Left ventricle myocardium superior (tissue), 1 donor: Measurements from ENCODE around the gene PIK3CG. TPM values are rescaled to one million over a fixed set of nuclear protein-coding genes. Genes with fewer than 3 reads are reported as not detected.
"Not testable (repeated sequence)": the region's sequence is repeated elsewhere in the genome, so short reads cannot be mapped to it uniquely, and the experiment has no call there.

Source experiments
- ATAC-seq: fragments of 200-7000 bp; cut with Tn5 transposase; one replicate; pipeline ENCODE4 v1.9.1; 2020; ENCODE audit warnings: mild to moderate bottlenecking, moderate library complexity
- DNase-seq: peaks from one replicate; pipeline ENCODE4 v3.0.0-alpha.2; 2020
- intact Hi-C: fragments of 100-400 bp; cut with micrococcal nuclease; formaldehyde crosslinking; loops from one replicate; pipeline ENCODE4 v1.11.0; 2022
- total RNA-seq: library from RNA; stranded (reverse); fragmentation: NEBNext Ultra II Directional; extraction: Animal tissue kit (Norgen Biotek cat#: 25700); gene quantifications from one replicate; pipeline ENCODE4 v1.2.1, GENCODE V29; 2021
- donor health status: DM: no; HTN: yes; CAD: no; lungs with severe emphysema.

The PIK3CG gene
- total RNA-seq, 1 donor from 2014 or later: 2.3 TPM

- intact Hi-C loops: no loop called here
- DNase-seq: no peak
- ATAC-seq: no peak
These were observed 10.4 kb downstream of the PIK3CG start for GRCh38 chr7:106875508-106875907.

DNA sequence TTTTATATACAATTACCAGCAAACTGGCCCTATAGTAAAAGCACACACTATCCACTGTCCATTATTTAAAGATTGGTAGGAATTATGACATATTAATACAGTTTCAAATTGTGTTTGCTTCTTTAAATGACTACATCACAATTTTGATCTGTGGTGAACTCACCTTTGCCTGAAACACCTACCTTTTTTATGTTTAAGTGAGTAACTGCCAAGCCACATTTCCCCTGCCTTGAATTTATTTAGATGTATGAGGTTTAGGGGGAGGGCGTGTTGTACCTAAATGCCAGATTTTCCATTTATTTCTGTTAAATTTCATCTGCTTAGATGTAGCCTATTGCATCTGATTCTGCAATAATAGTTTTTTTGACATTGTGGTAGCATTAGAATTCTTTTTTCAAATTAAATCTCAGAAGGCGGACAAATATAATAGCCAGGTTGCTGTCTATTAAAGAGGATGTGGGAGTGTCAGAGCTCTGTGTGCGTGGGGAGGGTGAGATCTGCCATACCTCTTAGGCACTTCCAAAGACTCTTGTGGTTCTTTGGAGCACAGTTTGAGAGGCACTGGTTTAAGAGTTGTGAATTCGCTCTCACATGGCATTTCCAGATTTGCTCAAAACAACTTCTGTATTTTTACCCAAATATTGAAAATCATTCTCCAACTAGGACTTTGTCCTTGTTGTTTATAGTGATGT is 13.8 kb downstream of the PIK3CG start:
- DNase-seq (no peak), ATAC-seq (no peak)
- intact Hi-C loops: no loop called here

DNA sequence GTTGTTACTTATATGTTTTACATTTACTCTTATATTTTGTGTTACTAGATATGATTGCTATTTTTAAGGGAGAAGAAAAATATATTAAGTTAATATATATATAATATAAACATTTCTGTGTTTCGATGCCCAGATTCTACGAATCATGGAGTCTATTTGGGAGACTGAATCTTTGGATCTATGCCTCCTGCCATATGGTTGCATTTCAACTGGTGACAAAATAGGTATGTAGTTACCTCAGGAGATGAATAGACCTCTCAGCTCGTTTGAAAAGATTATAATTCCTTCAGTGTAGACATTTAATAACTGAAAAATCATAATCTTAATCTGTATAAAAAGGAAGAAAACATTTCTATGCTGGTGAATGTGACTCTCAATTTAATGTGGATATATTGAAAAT is 16.9 kb downstream of the PIK3CG start:
- intact Hi-C loops: no loop called here
- no peak for ATAC-seq
- no peak for DNase-seq

DNA sequence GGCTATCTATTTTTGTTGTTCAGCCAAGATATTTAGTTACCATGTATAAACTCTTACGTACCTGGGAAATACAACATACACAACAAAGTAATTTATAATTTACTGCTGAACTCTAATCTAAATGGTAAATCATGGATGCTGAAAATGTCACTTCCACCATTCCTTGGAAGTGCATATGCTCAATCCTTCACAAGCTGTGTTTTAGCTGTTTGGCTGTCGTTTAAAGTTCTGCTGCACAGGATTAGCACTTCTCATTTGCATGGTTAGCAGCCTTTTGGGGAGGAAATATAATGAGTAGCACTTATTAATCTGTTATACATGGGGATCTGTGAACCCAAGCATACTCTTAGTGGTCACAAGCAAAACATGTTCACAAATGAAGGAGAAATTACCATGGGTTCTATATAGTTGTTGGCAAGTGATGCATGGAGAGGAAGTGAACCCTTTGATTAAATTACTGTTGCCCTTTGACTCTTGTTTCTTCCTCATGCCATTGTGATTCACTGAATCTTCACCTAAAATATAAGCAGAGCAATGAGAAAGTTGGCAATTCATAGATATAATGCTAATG is 18.5 kb downstream of the PIK3CG start:
- intact Hi-C loops: no loop called here
- no peak for ATAC-seq
- no peak for DNase-seq

- intact Hi-C loops: no loop called here
These were observed 20.6 kb downstream of the PIK3CG start for GRCh38 chr7:106885652-106886051.

DNA sequence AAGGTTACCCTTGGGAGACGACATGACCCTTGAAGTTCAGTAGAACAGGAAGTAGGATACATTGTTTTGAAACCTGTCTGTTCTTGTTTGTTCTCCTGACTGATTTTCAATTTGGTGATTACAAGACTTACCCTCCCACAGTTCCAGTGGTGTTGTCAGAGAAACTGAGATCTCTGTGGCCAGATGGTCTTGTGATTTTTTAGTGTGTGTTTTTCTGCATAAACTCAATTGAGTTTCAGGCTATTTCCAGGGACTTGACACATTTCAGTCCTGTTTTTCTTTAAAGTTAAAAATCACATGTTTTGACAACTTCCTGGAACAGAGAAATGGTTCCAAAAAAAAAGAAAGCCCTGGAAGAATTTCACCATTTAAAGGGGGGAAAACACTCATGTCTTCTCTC is 22.3 kb downstream of the PIK3CG start:
- intact Hi-C loops: no loop called here
- ATAC-seq: no peak
- no peak for DNase-seq

More at GRCh38 chr7:106885652-106886051, 20.6 kb downstream of the PIK3CG start:
- no peak for ATAC-seq
- DNase-seq: no peak

DNA sequence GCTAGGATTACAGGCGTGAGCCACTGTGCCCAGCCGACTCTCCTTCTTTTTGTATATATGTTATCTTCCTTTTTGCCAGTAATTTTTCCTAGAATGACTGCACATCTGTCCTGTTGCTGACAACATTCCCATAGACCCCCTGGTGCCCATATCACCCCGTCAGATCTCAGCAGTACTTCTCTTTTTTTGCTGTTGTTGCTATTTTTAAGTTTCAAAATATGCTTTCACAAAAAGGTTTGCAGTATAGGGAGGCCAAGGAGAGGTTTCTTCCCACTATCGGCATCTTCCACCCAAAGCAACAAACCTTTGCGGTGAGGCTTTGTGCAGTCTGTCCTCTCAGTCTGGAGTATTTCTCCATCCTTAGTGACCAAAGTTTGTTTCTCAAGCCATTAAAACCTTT is 23.1 kb downstream of the PIK3CG start:
- DNase-seq (no peak), ATAC-seq (no peak)
- intact Hi-C loops: no loop called here

- intact Hi-C loops: no loop called here
- DNase-seq: no peak
- no peak for ATAC-seq
These were observed 25.9 kb downstream of the PIK3CG start for GRCh38 chr7:106890952-106891351.

DNA sequence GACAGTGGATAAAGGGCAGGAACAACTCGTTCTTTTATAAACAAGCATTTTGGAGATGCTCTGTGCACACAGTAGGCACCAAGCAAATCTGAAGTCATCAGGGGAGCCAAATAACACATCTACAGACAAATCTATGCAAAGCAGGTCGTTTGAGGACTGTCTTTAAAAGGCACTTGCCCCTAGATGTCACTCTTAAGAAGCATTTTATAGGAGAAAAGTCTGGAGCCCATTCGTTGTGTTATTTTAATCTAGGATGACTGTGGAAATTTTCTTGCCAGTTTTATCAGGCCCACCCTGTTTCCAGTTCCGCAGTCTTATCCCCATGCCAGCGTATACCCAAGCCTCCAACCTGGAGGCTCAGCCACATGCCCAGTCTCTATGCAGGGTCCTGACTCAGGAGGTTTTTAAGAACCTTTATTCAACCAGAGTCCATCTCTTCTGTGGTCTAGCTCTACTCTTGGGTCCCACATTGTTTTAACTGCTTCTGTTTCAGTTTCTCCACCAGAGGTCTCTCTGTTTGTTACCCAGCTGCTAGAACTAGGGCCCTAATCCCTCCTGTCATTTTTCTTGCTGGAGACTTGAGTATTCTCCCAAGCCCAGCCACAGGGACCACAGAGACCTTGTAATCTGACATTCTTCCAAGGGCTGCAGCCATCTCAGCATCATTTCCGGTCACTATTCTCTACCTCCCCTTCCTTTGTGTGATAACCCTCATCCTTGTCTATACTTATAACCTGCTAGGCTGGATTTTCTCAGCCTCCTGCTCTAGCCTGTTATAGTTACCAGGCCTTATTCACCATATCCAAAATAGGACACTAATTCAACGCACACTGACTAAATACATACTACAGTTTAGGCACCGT is 26.7 kb downstream of the PIK3CG start:
- intact Hi-C loops: no loop called here
- DNase-seq: no peak
- no peak for ATAC-seq

DNA sequence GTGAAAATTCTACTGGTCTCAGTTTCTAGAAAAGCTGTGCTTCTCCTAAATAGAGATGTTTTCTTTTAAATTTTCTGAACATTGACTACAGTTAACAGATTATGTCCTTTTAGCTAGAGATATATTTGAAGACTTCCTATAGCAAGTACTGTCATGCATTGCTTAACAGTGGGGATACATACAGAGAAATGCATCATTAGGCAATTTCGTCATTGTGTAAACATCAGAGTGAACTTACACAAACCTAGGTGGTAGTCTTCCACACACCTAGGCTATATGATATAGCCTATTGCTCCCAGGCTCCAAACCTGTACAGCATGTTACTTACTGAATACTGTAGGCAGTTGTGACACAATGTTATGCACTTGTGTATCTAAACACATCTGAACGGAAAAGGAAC is 28.5 kb downstream of the PIK3CG start:
- intact Hi-C loops: no loop called here
- DNase-seq (no peak), ATAC-seq (no peak)

DNA sequence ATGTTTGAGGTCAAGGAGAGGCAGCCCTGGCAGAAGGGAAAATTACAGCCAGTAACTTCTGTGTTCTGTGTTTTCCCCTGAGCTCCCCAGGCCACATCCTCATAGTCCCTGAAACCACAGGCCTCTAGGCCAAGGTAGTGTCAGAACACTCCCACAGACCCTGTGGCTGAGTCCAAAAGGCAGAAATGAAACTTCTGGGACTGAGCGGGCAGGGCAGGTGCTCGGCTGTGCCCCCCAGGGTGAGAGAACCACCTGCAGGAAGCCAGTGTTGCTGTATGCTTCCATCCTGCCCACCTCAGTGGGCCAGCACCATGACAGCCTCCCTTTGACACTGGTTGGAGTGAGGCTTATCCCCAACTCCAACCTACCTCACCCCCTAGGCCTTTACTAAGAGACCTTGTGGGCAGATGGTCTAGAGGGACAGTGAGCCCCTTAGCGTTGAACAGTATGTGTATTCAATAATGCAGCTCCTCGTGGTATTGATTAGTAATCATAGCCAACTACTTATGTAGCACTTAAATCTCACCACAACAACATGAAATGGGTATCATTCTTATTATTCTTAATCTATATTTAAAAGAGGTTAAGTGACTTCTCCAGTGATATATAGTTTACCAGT is 30.3 kb downstream of the PIK3CG start:
- DNase-seq (no peak), ATAC-seq (no peak)
- intact Hi-C loops: no loop called here

- DNase-seq: no peak
- intact Hi-C loops: no loop called here
These were observed 31.1 kb downstream of the PIK3CG start for GRCh38 chr7:106896231-106896630.

GRCh38 chr7:106897553-106897952 is 32.5 kb downstream of the PIK3CG start:
- DNase-seq, intact Hi-C loops, ATAC-seq: not testable (repeated sequence)

More at GRCh38 chr7:106896231-106896630, 31.1 kb downstream of the PIK3CG start:
- ATAC-seq: no peak

DNA sequence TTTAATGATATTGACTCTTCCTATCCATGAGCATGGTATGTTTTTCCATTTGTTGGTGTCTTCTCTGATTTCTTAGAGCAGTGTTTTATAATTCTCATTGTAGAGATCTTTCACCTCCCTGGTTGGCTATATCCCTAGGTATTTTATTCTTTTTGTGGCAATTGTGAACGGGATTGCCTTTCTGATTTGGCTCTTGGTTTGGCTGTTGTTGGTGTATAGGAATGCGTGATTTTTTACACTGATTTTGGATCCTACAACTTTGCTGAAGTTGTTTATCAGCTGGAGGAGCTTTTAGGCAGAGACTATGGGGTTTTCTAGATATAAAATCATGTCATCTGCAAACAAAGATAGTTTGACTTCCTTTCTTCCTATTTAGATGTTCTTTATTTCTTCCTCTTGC is 33.9 kb downstream of the PIK3CG start:
- ATAC-seq, DNase-seq, intact Hi-C loops: not testable (repeated sequence)

- ATAC-seq (no peak), DNase-seq (no peak)
- intact Hi-C loops: no loop called here
These were observed 36.9 kb downstream of the PIK3CG start for GRCh38 chr7:106901828-106902441.

- intact Hi-C loops: no loop called here
- no peak for DNase-seq
- ATAC-seq: no peak
These were observed 40.7 kb downstream of the PIK3CG start for GRCh38 chr7:106905734-106906133.

DNA sequence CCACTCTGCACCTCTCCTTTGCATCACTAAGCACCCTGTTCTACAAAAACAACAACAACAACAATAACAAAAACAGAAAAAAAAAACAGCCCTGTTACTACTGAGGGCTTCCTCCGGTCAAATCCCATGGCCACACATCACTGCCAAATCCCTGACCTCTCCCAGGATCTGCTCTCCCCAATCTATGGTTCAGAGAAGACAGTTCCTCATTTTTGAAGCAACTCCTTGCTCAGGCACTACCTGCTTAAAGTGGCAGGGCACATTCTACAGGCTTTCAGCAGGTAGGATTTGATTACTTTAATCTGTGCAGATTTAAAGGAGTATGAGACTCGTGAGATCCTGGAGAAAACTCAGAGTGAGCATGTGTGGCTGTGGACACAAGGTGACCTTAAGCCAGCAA is 46.9 kb downstream of the PIK3CG start:
- ATAC-seq (no peak), DNase-seq (no peak)
- intact Hi-C loops: no loop called here

- ATAC-seq (no peak), DNase-seq (no peak)
- intact Hi-C loops: no loop called here
These were observed 49.0 kb downstream of the PIK3CG start for GRCh38 chr7:106914018-106914607.

GRCh38 chr7:106915407-106915806 is 50.3 kb downstream of the PIK3CG start:
- DNase-seq (no peak), ATAC-seq (no peak)
- intact Hi-C loops: no loop called here
